GM23338 (cell line): ENCODE data around the gene GLI1. TPM values are rescaled to one million over a fixed set of nuclear protein-coding genes. Genes with fewer than 3 reads are reported as not detected.

Experiments used
- ATAC-seq: fragments of 200-7000 bp; cut with Tn5 transposase; 3 replicates; pipeline ENCODE4 v1.9.1; 2020
- DNase-seq: peaks from one replicate; pipeline ENCODE4 v3.0.0-alpha.2; 2015; ENCODE audit warnings: low spot score
- H2AFZ ChIP-seq: fragments of 200-600 bp; sonication (generic); 2 replicates; pipeline ENCODE4 v1.8.0; 2016; ENCODE audit warnings: antibody characterized with exemption, mild to moderate bottlenecking, moderate library complexity
- H3F3A ChIP-seq: fragments of 200-600 bp; sonication (generic); replicated peaks from 2 replicates; pipeline ENCODE4 v1.8.0; 2017; ENCODE audit warnings: antibody characterized with exemption, mixed run types, low read depth
- H3K27ac ChIP-seq: fragments of 200-600 bp; sonication (generic); 2 replicates; pipeline ENCODE4 v1.6.1; 2016; ENCODE audit warnings: low read depth
- H3K27me3 ChIP-seq: fragments of 200-600 bp; sonication (generic); 2 replicates; pipeline ENCODE4 v1.8.0; 2016; ENCODE audit warnings: mild to moderate bottlenecking, mixed run types, moderate library complexity; ENCODE audit not compliant: insufficient read depth
- H3K36me3 ChIP-seq: fragments of 200-600 bp; sonication (generic); 2 replicates; pipeline ENCODE4 v1.8.0; 2016; ENCODE audit warnings: mild to moderate bottlenecking; ENCODE audit not compliant: insufficient read depth
- H3K4me1 ChIP-seq: fragments of 200-600 bp; sonication (generic); 2 replicates; pipeline ENCODE4 v1.8.0; 2016; ENCODE audit warnings: mild to moderate bottlenecking, moderate library complexity; ENCODE audit not compliant: insufficient read depth
- H3K4me2 ChIP-seq: fragments of 200-600 bp; sonication (generic); 2 replicates; pipeline ENCODE4 v1.7.1; 2017; ENCODE audit warnings: mixed run types
- H3K4me3 ChIP-seq: fragments of 200-600 bp; sonication (generic); 2 replicates; pipeline ENCODE4 v1.6.1; 2016; ENCODE audit warnings: mixed run types
- H3K79me2 ChIP-seq: fragments of 200-600 bp; sonication (generic); replicated peaks from 2 replicates; pipeline ENCODE4 v1.8.0; 2017; ENCODE audit warnings: mild to moderate bottlenecking; ENCODE audit not compliant: insufficient read depth
- H3K9me2 ChIP-seq: fragments of 200-600 bp; sonication (generic); 2 replicates; pipeline ENCODE4 v1.8.0; 2017; ENCODE audit not compliant: insufficient read depth
- H4K20me1 ChIP-seq: fragments of 200-600 bp; sonication (generic); replicated peaks from 2 replicates; pipeline ENCODE4 v1.8.0; 2017; ENCODE audit warnings: mild to moderate bottlenecking; ENCODE audit not compliant: insufficient read depth
- H3K27ac Mint-ChIP-seq: 2 replicates; pipeline ENCODE4 v1.8.0; 2020; ENCODE audit warnings: inconsistent platforms, mild to moderate bottlenecking, moderate library complexity, mixed read lengths
- H3K27me3 Mint-ChIP-seq: 3 replicates; pipeline ENCODE4 v1.8.0; 2022; ENCODE audit warnings: low read depth, mild to moderate bottlenecking, moderate library complexity, mixed read lengths, inconsistent platforms; ENCODE audit not compliant: insufficient read depth, poor library complexity
- H3K36me3 Mint-ChIP-seq: 3 replicates; pipeline ENCODE4 v1.8.0; 2021; ENCODE audit warnings: low read depth, mild to moderate bottlenecking, inconsistent platforms, moderate library complexity, mixed read lengths
- H3K4me1 Mint-ChIP-seq: 3 replicates; pipeline ENCODE4 v1.8.0; 2020; ENCODE audit warnings: mild to moderate bottlenecking, inconsistent platforms, mixed read lengths
- H3K4me3 Mint-ChIP-seq: 3 replicates; pipeline ENCODE4 v1.8.0; 2021; ENCODE audit warnings: moderate library complexity, mild to moderate bottlenecking, inconsistent platforms, mixed read lengths
- H3K9me3 Mint-ChIP-seq: 3 replicates; pipeline ENCODE4 v1.8.0; 2020; ENCODE audit warnings: moderate library complexity, mild to moderate bottlenecking, inconsistent platforms, mixed read lengths
- CREB1 ChIP-seq: fragments of 250-450 bp; sonication (Bioruptor Pico); IDR thresholded peaks from 2 replicates; pipeline ENCODE4 v1.5.0; 2020; ENCODE audit warnings: low read depth, mild to moderate bottlenecking, moderate library complexity
- CTCF ChIP-seq, 2 experiments: fragments of 200-600 bp in 1 of 2; sonication (generic) in 1 of 2; conservative IDR thresholded peaks; 2 replicates each; pipeline versions ENCODE4 v1.5.1 to v1.6.1; 2016 to 2017; ENCODE audit warnings: antibody characterized with exemption in 2 of 2, low read depth in 2 of 2, mild to moderate bottlenecking in 2 of 2, moderate library complexity in 1 of 2
- ETS1 ChIP-seq: IDR thresholded peaks from 2 replicates; pipeline ENCODE4 v1.6.1; 2016; ENCODE audit warnings: antibody characterized with exemption
- JUNB ChIP-seq: IDR thresholded peaks from one replicate; pipeline ENCODE4 v1.6.1; 2016; ENCODE audit warnings: antibody characterized with exemption; ENCODE audit not compliant: unreplicated experiment
- NANOG ChIP-seq: IDR thresholded peaks from 2 replicates; pipeline ENCODE4 v1.6.1; 2016; ENCODE audit warnings: antibody characterized with exemption, borderline replicate concordance
- REST ChIP-seq: IDR thresholded peaks from one replicate; pipeline ENCODE4 v1.6.1; 2018; ENCODE audit warnings: antibody characterized with exemption; ENCODE audit not compliant: unreplicated experiment
- ZNF462 ChIP-seq: fragments of 250-450 bp; sonication (Bioruptor Pico); IDR thresholded peaks from 2 replicates; pipeline ENCODE4 v1.5.0; 2020; ENCODE audit warnings: mild to moderate bottlenecking, moderate library complexity
- polyA plus RNA-seq: library from polyadenylated mRNA; unstranded; fragments of >200 nt; fragmentation: Nextera tagmentation; extraction: Ambion mirVana; gene quantifications from 2 replicates; pipeline ENCODE4 v1.2.1, GENCODE V29; 2016
- total RNA-seq: library from RNA; depleted of rRNA; stranded (reverse); fragments of >200 nt; shearing (Covaris generic); gene quantifications from 2 replicates; pipeline ENCODE4 v1.2.3, GENCODE V29; 2014

GLI1 gene
- total and polyA plus RNA-seq, 2 experiments from 2014 or later = 5.6 to 18.1 TPM

- H3K4me3 Mint-ChIP-seq = no peak overlapping the region
- no peak overlapping the region for H3K27ac Mint-ChIP-seq
- H3K79me2 ChIP-seq = peaks cover 4% of the 10 kb centered on the region
- H3K27me3 ChIP-seq = no peaks in the 10 kb centered on the region
- no peaks in the 10 kb centered on the region; the same call in 2 of the 3 replicates for H3K9me3 Mint-ChIP-seq
- peaks cover 19% of the 10 kb centered on the region for H3F3A ChIP-seq
- TF ChIP-seq CTCF (conservative IDR thresholded peaks at IDR 0.05; ENCODE audit: low read depth in 2 of 2) = no peak
- DNase-seq (no peak), ATAC-seq (no peak)
- peaks cover 13% of the 10 kb centered on the region; the same call in 1 of the 3 replicates for H3K36me3 Mint-ChIP-seq
- no peak overlapping the region for H2AFZ ChIP-seq
- peaks cover 5% of the 10 kb centered on the region for H3K4me1 ChIP-seq
- no peak overlapping the region for H3K4me2 ChIP-seq
- no peaks in the 10 kb centered on the region; the same call in 1 of the 2 replicates for H4K20me1 ChIP-seq
- peaks cover 28% of the 10 kb centered on the region for H3K27me3 Mint-ChIP-seq
- H3K9me2 ChIP-seq = no peaks in the 10 kb centered on the region
- peaks cover 14% of the 10 kb centered on the region for H3K4me1 Mint-ChIP-seq
- no peak overlapping the region for H3K4me3 ChIP-seq
- H3K36me3 ChIP-seq = no peaks in the 10 kb centered on the region
- H3K27ac ChIP-seq = no peak overlapping the region
Observed at GRCh38 chr12:57464569-57464968, 5.0 kb downstream of the GLI1 start.

GRCh38 chr12:57465030-57465746, 5.6 kb downstream of the GLI1 start:
- peaks cover 3% of the 10 kb centered on the region for H3K79me2 ChIP-seq
- peaks cover 5% of the 10 kb centered on the region for H3K4me1 ChIP-seq
- H3K27ac Mint-ChIP-seq = 0 out of 2 replicates have a peak overlapping the region, but pooled peaks have one; percentile 57
- peaks cover 25% of the 10 kb centered on the region for H3K27me3 Mint-ChIP-seq
- H4K20me1 ChIP-seq = no peaks in the 10 kb centered on the region; the same call in 1 of the 2 replicates
- no peak overlapping the region for H2AFZ ChIP-seq
- no peak overlapping the region for H3K4me2 ChIP-seq
- DNase-seq (no peak), ATAC-seq (no peak)
- no peak overlapping the region for H3K27ac ChIP-seq
- no peaks in the 10 kb centered on the region for H3K36me3 ChIP-seq
- peaks cover 13% of the 10 kb centered on the region; the same call in 2 of the 3 replicates for H3K36me3 Mint-ChIP-seq
- H3K4me3 Mint-ChIP-seq = no peak overlapping the region
- H3K9me3 Mint-ChIP-seq = no peaks in the 10 kb centered on the region; the same call in 2 of the 3 replicates
- peaks cover 18% of the 10 kb centered on the region for H3F3A ChIP-seq
- H3K4me1 Mint-ChIP-seq = peaks cover 14% of the 10 kb centered on the region
- H3K4me3 ChIP-seq = no peak overlapping the region
- H3K9me2 ChIP-seq = no peaks in the 10 kb centered on the region
- no peaks in the 10 kb centered on the region for H3K27me3 ChIP-seq
- TF ChIP-seq NANOG = no peak
- TF ChIP-seq ZNF462 (CRISPR knock-in tag) = no peak
- TF ChIP-seq JUNB = no peak
- TF ChIP-seq REST = no peak
- TF ChIP-seq ETS1 = no peak
- TF ChIP-seq CREB1 (CRISPR knock-in tag) = no peak
